ENCODE data around the gene MARS1.

DNA sequence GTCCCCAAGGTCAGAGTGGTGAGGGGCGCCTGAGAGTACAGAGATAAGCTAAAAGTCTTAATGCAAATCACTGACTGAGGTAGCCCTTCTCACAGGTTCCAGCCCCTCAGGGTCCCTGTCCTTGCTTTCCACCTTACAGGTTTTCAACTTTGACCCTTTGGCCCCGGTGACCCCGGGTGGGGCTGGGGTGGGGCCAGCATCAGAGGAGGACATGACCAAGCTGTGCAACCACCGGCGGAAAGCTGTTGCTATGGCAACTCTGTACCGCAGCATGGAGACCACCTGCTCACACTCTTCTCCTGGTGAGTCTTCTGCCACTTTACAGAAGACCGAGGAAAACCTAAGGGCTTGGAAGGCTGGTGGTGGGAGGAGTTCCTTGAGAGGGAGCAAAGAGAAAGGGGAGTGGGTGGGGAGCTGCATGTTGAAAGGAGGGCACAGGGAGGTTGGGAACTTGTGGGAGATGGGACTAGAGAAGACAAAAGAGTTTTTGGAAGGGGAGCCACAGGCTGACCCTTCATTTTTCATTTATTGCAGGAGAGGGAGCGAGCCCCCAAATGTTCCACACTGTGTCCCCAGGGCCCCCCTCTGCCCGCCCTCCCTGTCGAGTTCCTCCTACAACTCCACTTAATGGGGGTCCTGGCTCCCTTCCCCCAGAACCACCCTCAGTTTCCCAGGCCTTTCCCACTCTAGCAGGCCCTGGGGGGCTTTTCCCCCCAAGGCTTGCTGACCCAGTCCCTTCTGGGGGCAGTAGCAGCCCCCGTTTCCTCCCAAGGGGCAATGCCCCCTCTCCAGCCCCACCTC, 37.1 kb downstream of the MARS1 start:
- TF ChIP-seq, protein P1, sequence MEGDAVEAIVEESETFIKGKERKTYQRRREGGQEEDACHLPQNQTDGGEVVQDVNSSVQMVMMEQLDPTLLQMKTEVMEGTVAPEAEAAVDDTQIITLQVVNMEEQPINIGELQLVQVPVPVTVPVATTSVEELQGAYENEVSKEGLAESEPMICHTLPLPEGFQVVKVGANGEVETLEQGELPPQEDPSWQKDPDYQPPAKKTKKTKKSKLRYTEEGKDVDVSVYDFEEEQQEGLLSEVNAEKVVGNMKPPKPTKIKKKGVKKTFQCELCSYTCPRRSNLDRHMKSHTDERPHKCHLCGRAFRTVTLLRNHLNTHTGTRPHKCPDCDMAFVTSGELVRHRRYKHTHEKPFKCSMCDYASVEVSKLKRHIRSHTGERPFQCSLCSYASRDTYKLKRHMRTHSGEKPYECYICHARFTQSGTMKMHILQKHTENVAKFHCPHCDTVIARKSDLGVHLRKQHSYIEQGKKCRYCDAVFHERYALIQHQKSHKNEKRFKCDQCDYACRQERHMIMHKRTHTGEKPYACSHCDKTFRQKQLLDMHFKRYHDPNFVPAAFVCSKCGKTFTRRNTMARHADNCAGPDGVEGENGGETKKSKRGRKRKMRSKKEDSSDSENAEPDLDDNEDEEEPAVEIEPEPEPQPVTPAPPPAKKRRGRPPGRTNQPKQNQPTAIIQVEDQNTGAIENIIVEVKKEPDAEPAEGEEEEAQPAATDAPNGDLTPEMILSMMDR (conservative IDR thresholded peaks at IDR 0.05; ENCODE audit: low read depth in 2 of 2), result no peak
- TF ChIP-seq, protein P2, sequence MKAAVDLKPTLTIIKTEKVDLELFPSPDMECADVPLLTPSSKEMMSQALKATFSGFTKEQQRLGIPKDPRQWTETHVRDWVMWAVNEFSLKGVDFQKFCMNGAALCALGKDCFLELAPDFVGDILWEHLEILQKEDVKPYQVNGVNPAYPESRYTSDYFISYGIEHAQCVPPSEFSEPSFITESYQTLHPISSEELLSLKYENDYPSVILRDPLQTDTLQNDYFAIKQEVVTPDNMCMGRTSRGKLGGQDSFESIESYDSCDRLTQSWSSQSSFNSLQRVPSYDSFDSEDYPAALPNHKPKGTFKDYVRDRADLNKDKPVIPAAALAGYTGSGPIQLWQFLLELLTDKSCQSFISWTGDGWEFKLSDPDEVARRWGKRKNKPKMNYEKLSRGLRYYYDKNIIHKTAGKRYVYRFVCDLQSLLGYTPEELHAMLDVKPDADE (IDR thresholded peaks at IDR 0.05), result no peak
- TF ChIP-seq, protein P3, sequence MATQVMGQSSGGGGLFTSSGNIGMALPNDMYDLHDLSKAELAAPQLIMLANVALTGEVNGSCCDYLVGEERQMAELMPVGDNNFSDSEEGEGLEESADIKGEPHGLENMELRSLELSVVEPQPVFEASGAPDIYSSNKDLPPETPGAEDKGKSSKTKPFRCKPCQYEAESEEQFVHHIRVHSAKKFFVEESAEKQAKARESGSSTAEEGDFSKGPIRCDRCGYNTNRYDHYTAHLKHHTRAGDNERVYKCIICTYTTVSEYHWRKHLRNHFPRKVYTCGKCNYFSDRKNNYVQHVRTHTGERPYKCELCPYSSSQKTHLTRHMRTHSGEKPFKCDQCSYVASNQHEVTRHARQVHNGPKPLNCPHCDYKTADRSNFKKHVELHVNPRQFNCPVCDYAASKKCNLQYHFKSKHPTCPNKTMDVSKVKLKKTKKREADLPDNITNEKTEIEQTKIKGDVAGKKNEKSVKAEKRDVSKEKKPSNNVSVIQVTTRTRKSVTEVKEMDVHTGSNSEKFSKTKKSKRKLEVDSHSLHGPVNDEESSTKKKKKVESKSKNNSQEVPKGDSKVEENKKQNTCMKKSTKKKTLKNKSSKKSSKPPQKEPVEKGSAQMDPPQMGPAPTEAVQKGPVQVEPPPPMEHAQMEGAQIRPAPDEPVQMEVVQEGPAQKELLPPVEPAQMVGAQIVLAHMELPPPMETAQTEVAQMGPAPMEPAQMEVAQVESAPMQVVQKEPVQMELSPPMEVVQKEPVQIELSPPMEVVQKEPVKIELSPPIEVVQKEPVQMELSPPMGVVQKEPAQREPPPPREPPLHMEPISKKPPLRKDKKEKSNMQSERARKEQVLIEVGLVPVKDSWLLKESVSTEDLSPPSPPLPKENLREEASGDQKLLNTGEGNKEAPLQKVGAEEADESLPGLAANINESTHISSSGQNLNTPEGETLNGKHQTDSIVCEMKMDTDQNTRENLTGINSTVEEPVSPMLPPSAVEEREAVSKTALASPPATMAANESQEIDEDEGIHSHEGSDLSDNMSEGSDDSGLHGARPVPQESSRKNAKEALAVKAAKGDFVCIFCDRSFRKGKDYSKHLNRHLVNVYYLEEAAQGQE (IDR thresholded peaks at IDR 0.05; ENCODE audit: unreplicated experiment), result no peak

Data from GM23338 (cell line).